ENCODE results near the gene DNAJC19.

DNAJC19 gene

DNA sequence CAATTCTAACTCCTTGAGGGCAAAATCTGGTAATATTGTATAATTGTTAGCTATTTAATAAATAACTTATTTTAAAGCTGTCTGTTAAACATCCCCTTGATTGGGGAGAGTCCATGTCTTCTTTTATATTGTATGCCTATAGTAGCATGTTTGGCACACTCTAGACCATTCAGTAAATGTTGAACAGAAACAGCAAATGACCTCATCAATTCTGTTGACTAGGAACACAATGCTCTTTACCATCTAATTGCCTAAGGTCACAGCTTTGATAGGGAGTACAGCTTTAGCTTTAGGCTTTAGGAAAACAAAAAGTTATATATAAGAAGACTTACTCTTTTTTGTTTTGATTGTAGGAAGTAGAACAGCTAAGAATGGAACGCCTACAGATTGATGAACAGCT lies 27.0 kb downstream of the DNAJC19 start:
- TF ChIP-seq TAF1 (IDR thresholded peaks at IDR 0.05; ENCODE audit: low read depth, low read length), result no peak
- TF ChIP-seq POLR2A (IDR thresholded peaks at IDR 0.05; ENCODE audit: low read depth, low read length), result no peak
- TF ChIP-seq PAX5 (IDR thresholded peaks at IDR 0.05; ENCODE audit: insufficient read depth, low read length, severe bottlenecking), result no peak
- no peak for TF ChIP-seq SPI1 (IDR thresholded peaks at IDR 0.05; ENCODE audit: low read depth, low read length)
- no peak for TF ChIP-seq POU2F2 (IDR thresholded peaks at IDR 0.05; ENCODE audit: low read depth, low read length)
- no peak for TF ChIP-seq POLR2AphosphoS5 (IDR thresholded peaks at IDR 0.05; ENCODE audit: low read depth, low read length)
- FAIRE-seq (peak; percentile 5), DNase-seq (ENCODE audit: insufficient read length, low spot score) (no peak)

DNA sequence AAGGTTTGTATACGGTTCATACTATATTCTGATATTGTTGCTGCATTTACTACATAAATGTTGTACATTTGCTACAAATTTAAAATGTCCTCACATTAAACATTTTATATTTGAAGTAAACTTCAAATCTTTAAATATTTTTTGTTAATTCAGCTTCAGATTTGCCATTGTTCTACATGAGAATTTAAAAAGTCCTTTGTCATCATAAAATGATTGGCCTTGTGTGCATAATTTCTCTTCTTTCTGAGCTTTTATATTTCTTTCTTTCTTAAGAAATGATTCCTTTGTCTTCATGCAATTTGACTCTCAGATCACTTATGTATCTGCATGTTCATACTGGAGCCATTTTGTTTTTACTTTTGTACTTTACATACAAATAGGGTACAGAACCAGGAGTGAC lies 28.0 kb downstream of the DNAJC19 start:
- no peak for FAIRE-seq
- no peak for DNase-seq (ENCODE audit: insufficient read length, low spot score)
- TF ChIP-seq POLR2AphosphoS5 (IDR thresholded peaks at IDR 0.05; ENCODE audit: low read depth, low read length), result no peak
- TF ChIP-seq POLR2A (IDR thresholded peaks at IDR 0.05; ENCODE audit: low read depth, low read length), result no peak
- no peak for TF ChIP-seq POU2F2 (IDR thresholded peaks at IDR 0.05; ENCODE audit: low read depth, low read length)
- TF ChIP-seq PAX5 (IDR thresholded peaks at IDR 0.05; ENCODE audit: insufficient read depth, low read length, severe bottlenecking), result no peak
- no peak for TF ChIP-seq TAF1 (IDR thresholded peaks at IDR 0.05; ENCODE audit: low read depth, low read length)
- no peak for TF ChIP-seq SPI1 (IDR thresholded peaks at IDR 0.05; ENCODE audit: low read depth, low read length)

- DNase-seq (ENCODE audit: insufficient read length, low spot score) (no peak), FAIRE-seq (no peak)
- TF ChIP-seq POU2F2 (IDR thresholded peaks at IDR 0.05; ENCODE audit: low read depth, low read length) (no peak), SPI1 (IDR thresholded peaks at IDR 0.05; ENCODE audit: low read depth, low read length) (no peak), PAX5 (IDR thresholded peaks at IDR 0.05; ENCODE audit: insufficient read depth, low read length, severe bottlenecking) (no peak), POLR2AphosphoS5 (IDR thresholded peaks at IDR 0.05; ENCODE audit: low read depth, low read length) (no peak), POLR2A (IDR thresholded peaks at IDR 0.05; ENCODE audit: low read depth, low read length) (no peak), TAF1 (IDR thresholded peaks at IDR 0.05; ENCODE audit: low read depth, low read length) (no peak)
Measured at GRCh38 chr3:180961087-180961486, 28.4 kb downstream of the DNAJC19 start.

DNA sequence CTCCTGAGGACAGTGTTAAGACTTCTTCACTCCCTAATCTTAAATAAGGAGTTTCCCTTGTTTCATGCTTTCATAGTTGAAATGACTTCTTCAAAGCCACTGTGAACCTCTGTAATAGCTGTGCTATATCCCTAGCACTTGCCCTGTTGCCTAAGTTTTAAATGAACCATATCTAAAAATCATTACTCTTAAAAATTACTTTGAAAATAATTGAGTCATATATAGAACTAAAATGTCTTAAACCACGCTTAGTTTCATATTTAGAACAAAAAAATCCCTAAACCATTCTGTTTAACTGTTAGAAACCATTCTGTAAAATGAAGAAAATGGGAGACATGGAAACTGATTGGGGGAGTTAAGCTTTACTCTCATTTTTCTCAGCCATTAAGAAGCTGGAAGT lies 29.8 kb downstream of the DNAJC19 start:
- DNase-seq (ENCODE audit: insufficient read length, low spot score) (no peak), FAIRE-seq (no peak)

DNA sequence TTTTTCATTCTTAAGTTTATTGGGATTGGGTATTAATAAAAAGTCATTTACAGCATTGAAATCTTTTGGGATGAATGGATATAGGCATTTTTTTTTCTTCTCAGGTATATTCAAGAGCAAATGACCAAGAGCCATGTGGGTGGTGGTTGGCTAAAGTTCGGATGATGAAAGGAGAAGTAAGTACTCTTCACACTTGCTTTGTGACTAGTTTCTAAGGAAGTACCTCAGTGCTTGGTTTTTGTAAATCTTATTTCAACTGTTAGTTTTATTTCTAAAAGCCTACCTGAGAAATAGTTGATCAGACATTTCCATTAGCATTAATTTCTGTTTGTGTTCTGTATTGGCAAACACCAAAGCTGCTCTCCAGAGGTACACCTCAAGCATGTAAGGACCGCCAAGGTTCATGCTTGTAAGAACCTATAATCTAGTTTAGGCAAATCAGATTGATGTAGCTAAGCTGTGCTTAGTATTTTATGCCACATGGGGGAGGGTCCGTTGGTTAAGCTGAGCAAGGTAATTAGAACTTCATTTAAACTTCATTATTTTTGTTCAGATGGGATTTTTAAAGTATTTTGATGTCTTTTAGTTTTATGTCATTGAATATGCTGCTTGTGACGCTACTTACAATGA lies 41.7 kb downstream of the DNAJC19 start:
- DNase-seq (ENCODE audit: insufficient read length, low spot score) (no peak), FAIRE-seq (peak; percentile 65)
- TF ChIP-seq SPI1 (IDR thresholded peaks at IDR 0.05; ENCODE audit: low read depth, low read length) (peak; percentile 12; the same call in 1 of the 2 replicates), TAF1 (IDR thresholded peaks at IDR 0.05; ENCODE audit: low read depth, low read length) (no peak)

More for the DNA sequence above, 29.8 kb downstream of the DNAJC19 start:
- TF ChIP-seq POU2F2 (IDR thresholded peaks at IDR 0.05; ENCODE audit: low read depth, low read length) (no peak), TAF1 (IDR thresholded peaks at IDR 0.05; ENCODE audit: low read depth, low read length) (no peak), SPI1 (IDR thresholded peaks at IDR 0.05; ENCODE audit: low read depth, low read length) (no peak), POLR2A (IDR thresholded peaks at IDR 0.05; ENCODE audit: low read depth, low read length) (no peak), PAX5 (IDR thresholded peaks at IDR 0.05; ENCODE audit: insufficient read depth, low read length, severe bottlenecking) (no peak), POLR2AphosphoS5 (IDR thresholded peaks at IDR 0.05; ENCODE audit: low read depth, low read length) (no peak)

GRCh38 chr3:180940826-180941225 lies 48.7 kb downstream of the DNAJC19 start:
- DNase-seq (ENCODE audit: insufficient read length, low spot score), result no peak
- no peak for FAIRE-seq
- TF ChIP-seq POLR2AphosphoS5 (IDR thresholded peaks at IDR 0.05; ENCODE audit: low read depth, low read length) (no peak), POU2F2 (IDR thresholded peaks at IDR 0.05; ENCODE audit: low read depth, low read length) (no peak), TAF1 (IDR thresholded peaks at IDR 0.05; ENCODE audit: low read depth, low read length) (no peak), PAX5 (IDR thresholded peaks at IDR 0.05; ENCODE audit: insufficient read depth, low read length, severe bottlenecking) (no peak), SPI1 (IDR thresholded peaks at IDR 0.05; ENCODE audit: low read depth, low read length) (no peak), POLR2A (IDR thresholded peaks at IDR 0.05; ENCODE audit: low read depth, low read length) (no peak)

- no peak for FAIRE-seq
- TF ChIP-seq TAF1 (IDR thresholded peaks at IDR 0.05; ENCODE audit: low read depth, low read length) (no peak), POLR2AphosphoS5 (IDR thresholded peaks at IDR 0.05; ENCODE audit: low read depth, low read length) (no peak), POU2F2 (IDR thresholded peaks at IDR 0.05; ENCODE audit: low read depth, low read length) (no peak), PAX5 (IDR thresholded peaks at IDR 0.05; ENCODE audit: insufficient read depth, low read length, severe bottlenecking) (no peak), POLR2A (IDR thresholded peaks at IDR 0.05; ENCODE audit: low read depth, low read length) (no peak), SPI1 (IDR thresholded peaks at IDR 0.05; ENCODE audit: low read depth, low read length) (no peak)
- no peak for DNase-seq (ENCODE audit: insufficient read length, low spot score)
Measured at GRCh38 chr3:180934638-180935037, 54.9 kb downstream of the DNAJC19 start.
